ENCODE measurements around the gene CH25H. TPM values are rescaled to one million over a fixed set of nuclear protein-coding genes. Genes with fewer than 3 reads are reported as not detected.
A peak's percentile ranks its signal among the peaks of the same experiment; 100 is the strongest.

The CH25H gene
- polyA plus RNA-seq, 1 of the 3 experiments (the other 2 are of a cell fraction): not detected

DNA sequence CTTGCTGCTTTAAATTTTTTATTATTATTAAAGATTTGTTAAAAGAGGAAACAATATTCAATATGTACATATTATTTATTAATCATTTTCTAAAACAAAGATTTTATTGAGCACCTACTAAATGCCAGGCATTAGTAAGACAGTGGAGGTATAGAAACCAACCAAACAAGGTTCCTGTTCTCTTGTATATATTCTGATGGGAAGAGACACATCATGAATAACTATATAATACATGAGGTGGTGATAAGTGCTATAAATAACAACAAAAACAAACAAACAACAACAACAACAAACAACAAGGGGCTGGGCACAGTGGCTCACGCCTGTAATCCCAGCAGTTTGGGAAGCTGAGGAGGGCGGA, 45.1 kb upstream of the CH25H start:
- 0 out of 4 replicates have a peak overlapping the region, but pooled peaks of 1 of the 2 experiments have one; percentile 6 for H3K27ac ChIP-seq (ENCODE audit: low read depth in 2 of 2, low read length in 1 of 2)
- no peaks in the 10 kb centered on the region for H3K9me3 ChIP-seq
- H3K4me3 ChIP-seq (ENCODE audit: low read depth in 2 of 2, low read length in 1 of 2): no peak overlapping the region; a peak in 1 of 4 replicates
- H3K27me3 ChIP-seq (ENCODE audit: insufficient read depth): no peaks in the 10 kb centered on the region
- no peaks in the 10 kb centered on the region for H3K9me2 ChIP-seq
- no peaks in the 10 kb centered on the region for H3F3A ChIP-seq (replicated peaks; ENCODE audit: insufficient read depth)
- H3K4me1 ChIP-seq (ENCODE audit: control insufficient read depth in 1 of 2, insufficient read depth in 2 of 2, low read depth in 1 of 2, low read length in 1 of 2): peaks cover 0 to 6% of the 10 kb centered on the region in 2 experiments; a peak in 2 of 4 replicates
- 88% methylated on average over 2 of the region's 2 CpGs for WGBS (ENCODE audit: low lambda C conversion rate)
- DNase-seq: no peak
- ChIA-PET POLR2A (interaction anchor here (0.9 kb wide), 1 partner anchor 26 kb away, joined by 3 read pairs; no protein-coding TSS in a partner anchor), CTCF (interaction anchor here (1.2 to 1.4 kb wide), 3 partner anchors 22 to 137 kb away, joined by 3 to 4 read pairs (median 4); no protein-coding TSS in a partner anchor)
- no peak overlapping the region for H3K9ac ChIP-seq
- no peaks in the 10 kb centered on the region for H4K20me1 ChIP-seq (ENCODE audit: insufficient read depth)
- H3K4me2 ChIP-seq: no peak overlapping the region
- H2AFZ ChIP-seq (ENCODE audit: low read depth): peak overlapping the region; percentile 98; the same call in 1 of the 2 replicates
- H3K36me3 ChIP-seq (replicated peaks in 1 of 2; ENCODE audit: control insufficient read depth in 1 of 2, insufficient read depth in 2 of 2, low read length in 1 of 2): no peaks in the 10 kb centered on the region
- H3K79me2 ChIP-seq (ENCODE audit: insufficient read depth): no peaks in the 10 kb centered on the region
- TF ChIP-seq FOXJ3 (CRISPR knock-in tag; IDR thresholded peaks at IDR 0.05) (no peak), NFIC (IDR thresholded peaks at IDR 0.05; ENCODE audit: borderline replicate concordance) (no peak), SIN3A (IDR thresholded peaks at IDR 0.05; ENCODE audit: borderline replicate concordance, low read depth, low read length) (no peak), RFX5 (IDR thresholded peaks at IDR 0.05; ENCODE audit: low read length) (no peak), RAD21 (IDR thresholded peaks at IDR 0.05; ENCODE audit: low read length) (no peak), TAF1 (IDR thresholded peaks at IDR 0.05; ENCODE audit: borderline replicate concordance, low read depth, low read length) (no peak), TEAD4 (IDR thresholded peaks at IDR 0.05; ENCODE audit: borderline replicate concordance, insufficient read depth) (no peak), MXI1 (IDR thresholded peaks at IDR 0.05; ENCODE audit: low read depth, low read length) (no peak), RCOR1 (IDR thresholded peaks at IDR 0.05; ENCODE audit: low read length) (no peak)
- TF ChIP-seq, protein P1, sequence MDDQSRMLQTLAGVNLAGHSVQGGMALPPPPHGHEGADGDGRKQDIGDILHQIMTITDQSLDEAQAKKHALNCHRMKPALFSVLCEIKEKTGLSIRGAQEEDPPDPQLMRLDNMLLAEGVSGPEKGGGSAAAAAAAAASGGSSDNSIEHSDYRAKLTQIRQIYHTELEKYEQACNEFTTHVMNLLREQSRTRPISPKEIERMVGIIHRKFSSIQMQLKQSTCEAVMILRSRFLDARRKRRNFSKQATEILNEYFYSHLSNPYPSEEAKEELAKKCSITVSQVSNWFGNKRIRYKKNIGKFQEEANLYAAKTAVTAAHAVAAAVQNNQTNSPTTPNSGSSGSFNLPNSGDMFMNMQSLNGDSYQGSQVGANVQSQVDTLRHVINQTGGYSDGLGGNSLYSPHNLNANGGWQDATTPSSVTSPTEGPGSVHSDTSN (IDR thresholded peaks at IDR 0.05): no peak
- TF ChIP-seq, protein P2, sequence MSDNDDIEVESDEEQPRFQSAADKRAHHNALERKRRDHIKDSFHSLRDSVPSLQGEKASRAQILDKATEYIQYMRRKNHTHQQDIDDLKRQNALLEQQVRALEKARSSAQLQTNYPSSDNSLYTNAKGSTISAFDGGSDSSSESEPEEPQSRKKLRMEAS (IDR thresholded peaks at IDR 0.05; ENCODE audit: low read depth): no peak
- TF ChIP-seq, protein P3, sequence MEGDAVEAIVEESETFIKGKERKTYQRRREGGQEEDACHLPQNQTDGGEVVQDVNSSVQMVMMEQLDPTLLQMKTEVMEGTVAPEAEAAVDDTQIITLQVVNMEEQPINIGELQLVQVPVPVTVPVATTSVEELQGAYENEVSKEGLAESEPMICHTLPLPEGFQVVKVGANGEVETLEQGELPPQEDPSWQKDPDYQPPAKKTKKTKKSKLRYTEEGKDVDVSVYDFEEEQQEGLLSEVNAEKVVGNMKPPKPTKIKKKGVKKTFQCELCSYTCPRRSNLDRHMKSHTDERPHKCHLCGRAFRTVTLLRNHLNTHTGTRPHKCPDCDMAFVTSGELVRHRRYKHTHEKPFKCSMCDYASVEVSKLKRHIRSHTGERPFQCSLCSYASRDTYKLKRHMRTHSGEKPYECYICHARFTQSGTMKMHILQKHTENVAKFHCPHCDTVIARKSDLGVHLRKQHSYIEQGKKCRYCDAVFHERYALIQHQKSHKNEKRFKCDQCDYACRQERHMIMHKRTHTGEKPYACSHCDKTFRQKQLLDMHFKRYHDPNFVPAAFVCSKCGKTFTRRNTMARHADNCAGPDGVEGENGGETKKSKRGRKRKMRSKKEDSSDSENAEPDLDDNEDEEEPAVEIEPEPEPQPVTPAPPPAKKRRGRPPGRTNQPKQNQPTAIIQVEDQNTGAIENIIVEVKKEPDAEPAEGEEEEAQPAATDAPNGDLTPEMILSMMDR (IDR thresholded peaks at IDR 0.05): no peak
